Chondrocyte (in vitro differentiated cells): ENCODE measurements around the gene SIL1. TPM values are rescaled to one million over a fixed set of nuclear protein-coding genes. Genes with fewer than 3 reads are reported as not detected.
A peak's percentile ranks its signal among the peaks of the same experiment; 100 is the strongest.

Source experiments
- DNase-seq: peaks from one replicate; pipeline ENCODE4 v3.0.0; 2021; ENCODE audit warnings: mixed read lengths, low spot score
- H3K27ac Mint-ChIP-seq: one replicate; pipeline ENCODE4 v1.8.0; 2021; ENCODE audit warnings: mild to moderate bottlenecking, moderate library complexity, mixed read lengths; ENCODE audit not compliant: unreplicated experiment
- H3K27me3 Mint-ChIP-seq: 2 replicates; pipeline ENCODE4 v1.8.0; 2021; ENCODE audit warnings: low read depth, mixed read lengths
- H3K36me3 Mint-ChIP-seq: 2 replicates; pipeline ENCODE4 v1.8.0; 2021; ENCODE audit warnings: low read depth, mixed read lengths
- H3K4me1 Mint-ChIP-seq: 2 replicates; pipeline ENCODE4 v1.8.0; 2021; ENCODE audit warnings: low read depth, mild to moderate bottlenecking, mixed read lengths
- H3K4me3 Mint-ChIP-seq: one replicate; pipeline ENCODE4 v1.8.0; 2021; ENCODE audit warnings: mild to moderate bottlenecking, moderate library complexity, mixed read lengths; ENCODE audit not compliant: unreplicated experiment
- H3K9me3 Mint-ChIP-seq: 2 replicates; pipeline ENCODE4 v1.8.0; 2021; ENCODE audit warnings: low read depth, mixed read lengths
- total RNA-seq: library from RNA; stranded (reverse); gene quantifications from 3 replicates; pipeline ENCODE4 v1.2.1, GENCODE V29; 2021
- TF ChIP-seq, protein P1 (sequence below): fragments of 200-600 bp; sonication (generic); IDR thresholded peaks from 2 replicates; pipeline ENCODE4 v1.5.0; 2021; ENCODE audit warnings: antibody characterized with exemption, mild to moderate bottlenecking, moderate library complexity

Gene SIL1
- total RNA-seq, 1 donor from 2014 or later: 71.1 TPM

DNA sequence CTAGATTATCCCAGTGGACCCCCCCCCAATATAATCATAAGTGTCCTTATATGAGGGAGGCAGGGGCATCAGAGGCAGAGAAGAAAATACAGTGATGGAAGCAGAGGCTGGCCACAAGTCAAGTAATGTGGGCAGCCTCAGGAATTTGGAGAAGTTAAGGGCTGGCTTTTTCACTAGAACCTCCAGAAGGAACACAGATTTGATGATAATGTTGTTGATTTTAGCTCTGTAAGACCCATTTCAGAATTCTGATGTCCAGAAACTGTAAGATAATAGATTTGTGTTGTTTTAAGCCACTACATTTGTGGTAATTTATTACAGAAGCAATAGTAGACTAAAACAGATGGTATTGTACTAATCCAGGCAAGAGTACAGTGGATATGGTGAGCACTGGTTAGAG lies 286.7 kb downstream of the SIL1 start:
- H3K27me3 Mint-ChIP-seq: no peaks in the 10 kb centered on the region
- TF ChIP-seq, protein P1, sequence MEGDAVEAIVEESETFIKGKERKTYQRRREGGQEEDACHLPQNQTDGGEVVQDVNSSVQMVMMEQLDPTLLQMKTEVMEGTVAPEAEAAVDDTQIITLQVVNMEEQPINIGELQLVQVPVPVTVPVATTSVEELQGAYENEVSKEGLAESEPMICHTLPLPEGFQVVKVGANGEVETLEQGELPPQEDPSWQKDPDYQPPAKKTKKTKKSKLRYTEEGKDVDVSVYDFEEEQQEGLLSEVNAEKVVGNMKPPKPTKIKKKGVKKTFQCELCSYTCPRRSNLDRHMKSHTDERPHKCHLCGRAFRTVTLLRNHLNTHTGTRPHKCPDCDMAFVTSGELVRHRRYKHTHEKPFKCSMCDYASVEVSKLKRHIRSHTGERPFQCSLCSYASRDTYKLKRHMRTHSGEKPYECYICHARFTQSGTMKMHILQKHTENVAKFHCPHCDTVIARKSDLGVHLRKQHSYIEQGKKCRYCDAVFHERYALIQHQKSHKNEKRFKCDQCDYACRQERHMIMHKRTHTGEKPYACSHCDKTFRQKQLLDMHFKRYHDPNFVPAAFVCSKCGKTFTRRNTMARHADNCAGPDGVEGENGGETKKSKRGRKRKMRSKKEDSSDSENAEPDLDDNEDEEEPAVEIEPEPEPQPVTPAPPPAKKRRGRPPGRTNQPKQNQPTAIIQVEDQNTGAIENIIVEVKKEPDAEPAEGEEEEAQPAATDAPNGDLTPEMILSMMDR: no peak
- peaks cover 21% of the 10 kb centered on the region for H3K4me1 Mint-ChIP-seq
- H3K9me3 Mint-ChIP-seq: no peaks in the 10 kb centered on the region
- H3K27ac Mint-ChIP-seq: peak overlapping the region; percentile 24
- no peak overlapping the region for H3K4me3 Mint-ChIP-seq
- H3K36me3 Mint-ChIP-seq: peaks cover 24% of the 10 kb centered on the region
- no peak for DNase-seq

DNA sequence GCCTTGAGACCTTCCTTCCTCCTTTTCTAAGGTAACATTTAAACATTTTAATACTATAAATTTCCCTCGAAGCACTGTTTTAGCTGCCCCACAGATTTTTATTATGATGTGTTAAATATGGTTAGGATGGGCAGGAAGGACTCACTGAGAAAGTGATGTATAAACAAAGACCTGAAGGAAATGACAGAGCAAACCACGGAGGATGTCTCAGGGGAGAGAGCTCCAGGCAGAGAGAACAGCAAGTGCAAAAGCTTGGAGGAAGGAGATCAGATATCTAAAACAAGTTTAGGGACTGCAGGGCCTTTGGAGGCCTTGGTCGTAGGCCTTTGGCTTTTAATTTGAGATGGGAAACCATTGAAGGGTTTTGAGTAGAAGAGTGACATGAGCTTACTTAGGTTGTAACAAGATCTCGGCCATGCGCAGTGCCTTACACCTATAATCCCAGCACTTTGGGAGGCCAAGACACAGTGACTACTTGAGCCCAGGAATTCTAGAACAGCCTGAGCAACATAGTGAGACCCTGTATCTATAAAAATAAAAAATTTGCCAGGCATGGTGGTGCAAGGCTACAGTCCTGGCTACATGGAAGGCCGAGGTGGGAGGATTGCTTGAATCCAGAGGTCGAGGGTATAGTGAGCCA lies 287.5 kb downstream of the SIL1 start:
- Mint-ChIP-seq H3K4me1 (peaks cover 28% of the 10 kb centered on the region), H3K9me3 (no peaks in the 10 kb centered on the region), H3K27me3 (no peaks in the 10 kb centered on the region), H3K36me3 (peaks cover 24% of the 10 kb centered on the region), H3K4me3 (no peak overlapping the region), H3K27ac (no peak overlapping the region)
- TF ChIP-seq, protein P1: no peak
- no peak for DNase-seq

DNA sequence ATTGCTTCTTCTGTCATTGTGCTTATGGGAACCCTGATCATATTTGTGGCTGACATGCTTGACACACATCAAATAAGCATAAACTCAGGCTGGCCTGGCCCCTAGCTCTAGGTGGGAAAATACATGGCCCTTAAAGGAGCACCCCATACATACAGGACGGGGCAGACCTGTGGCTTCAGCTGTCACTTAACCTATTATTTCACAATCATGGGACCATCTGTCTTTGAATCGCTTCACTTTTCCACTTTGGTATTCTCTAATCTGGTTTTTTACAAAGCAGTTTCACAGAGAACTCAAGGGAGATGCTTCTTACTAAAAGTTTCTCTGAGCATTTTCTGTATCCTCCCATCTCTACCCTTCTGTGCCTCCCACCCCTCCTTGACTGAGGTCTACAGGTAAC lies 288.4 kb downstream of the SIL1 start:
- no peaks in the 10 kb centered on the region for H3K9me3 Mint-ChIP-seq
- H3K27me3 Mint-ChIP-seq: no peaks in the 10 kb centered on the region
- no peak overlapping the region for H3K27ac Mint-ChIP-seq
- no peak for DNase-seq
- peaks cover 19% of the 10 kb centered on the region for H3K36me3 Mint-ChIP-seq
- no peak overlapping the region for H3K4me3 Mint-ChIP-seq
- TF ChIP-seq, protein P1: no peak
- peaks cover 34% of the 10 kb centered on the region for H3K4me1 Mint-ChIP-seq

DNA sequence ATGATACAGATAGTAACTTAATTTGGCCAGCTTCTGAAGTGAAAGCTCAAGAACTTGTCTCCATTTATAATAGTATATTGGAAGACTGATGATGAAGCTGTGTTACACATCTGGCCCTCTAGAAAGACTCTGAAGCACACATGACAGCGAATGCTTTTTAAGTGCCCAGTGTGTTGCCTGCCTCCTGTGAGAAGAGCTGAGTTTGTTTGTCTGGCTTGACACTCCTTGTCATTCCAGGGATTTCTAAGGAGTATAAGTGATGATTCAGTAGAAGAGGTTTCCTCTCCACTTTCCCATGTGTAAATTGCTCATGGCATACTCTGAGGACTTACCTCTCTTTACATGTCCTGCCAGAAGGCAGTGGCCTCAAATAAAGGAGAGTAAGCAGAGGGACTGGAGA lies 292.6 kb downstream of the SIL1 start:
- H3K4me1 Mint-ChIP-seq: peaks cover 50% of the 10 kb centered on the region
- H3K4me3 Mint-ChIP-seq: no peak overlapping the region
- no peaks in the 10 kb centered on the region for H3K27me3 Mint-ChIP-seq

DNA sequence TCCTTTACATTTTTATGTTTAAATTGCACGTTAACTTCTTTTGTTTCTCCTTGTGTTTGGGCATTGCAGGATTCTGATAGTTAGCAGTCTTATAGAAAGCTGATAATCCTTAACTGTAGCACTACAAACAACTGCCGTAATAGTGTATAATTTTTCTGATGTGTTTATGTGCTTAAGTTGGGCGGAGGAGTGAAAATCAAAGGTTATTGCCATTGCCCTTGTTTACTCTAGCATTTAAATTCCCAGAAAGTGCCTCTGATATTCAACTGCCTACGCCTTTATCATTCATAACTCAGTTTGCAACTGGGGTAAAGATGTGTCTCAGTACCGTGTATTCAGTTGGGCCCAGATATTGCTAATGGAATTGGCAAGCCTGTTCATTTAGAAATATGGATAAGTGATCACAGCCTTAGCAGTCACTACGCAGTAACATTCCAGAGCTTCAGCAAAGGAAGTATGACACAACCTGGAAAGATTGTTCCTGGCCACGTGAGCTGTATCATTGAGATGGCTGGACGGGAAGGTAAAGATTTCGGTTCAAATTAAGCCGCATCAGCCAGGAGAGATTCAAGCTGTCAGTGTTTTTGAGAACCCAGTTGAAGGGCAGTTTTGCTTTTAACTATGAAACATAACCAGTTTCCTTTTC lies 294.9 kb downstream of the SIL1 start:
- H3K4me1 Mint-ChIP-seq: peaks cover 62% of the 10 kb centered on the region
- no peaks in the 10 kb centered on the region for H3K27me3 Mint-ChIP-seq
- H3K9me3 Mint-ChIP-seq: peaks cover 7% of the 10 kb centered on the region
- H3K4me3 Mint-ChIP-seq: no peak overlapping the region
- TF ChIP-seq, protein P1: no peak
- peak overlapping the region; percentile 75 for H3K27ac Mint-ChIP-seq
- peaks cover 24% of the 10 kb centered on the region for H3K36me3 Mint-ChIP-seq
- DNase-seq: no peak

More for the DNA sequence above, 292.6 kb downstream of the SIL1 start:
- DNase-seq: no peak
- Mint-ChIP-seq H3K9me3 (no peaks in the 10 kb centered on the region), H3K27ac (peak overlapping the region; percentile 58), H3K36me3 (peaks cover 32% of the 10 kb centered on the region)
- TF ChIP-seq, protein P1: no peak
